ENCODE results near the gene HNRNPC.

- no peak for TF ChIP-seq EZH2 (IDR thresholded peaks at IDR 0.05; ENCODE audit: insufficient read depth, poor library complexity, severe bottlenecking)
- no peak for TF ChIP-seq EZH2phosphoT487 (IDR thresholded peaks at IDR 0.05; ENCODE audit: insufficient read depth, low read depth)
Observed at GRCh38 chr14:21236948-21237797, 32.1 kb downstream of the HNRNPC start.
